HUES48 (cell line): ENCODE measurements around the gene GNAI2.
A peak's percentile ranks its signal among the peaks of the same experiment; 100 is the strongest.
"Not testable (repeated sequence)": the region's sequence is repeated elsewhere in the genome, so short reads cannot be mapped to it uniquely, and the experiment has no call there.

Experiments used
- H3K27ac ChIP-seq: one replicate; pipeline ENCODE4 v1.7.0; 2013; ENCODE audit warnings: low read depth, low read length, inconsistent platforms
- H3K27me3 ChIP-seq: 2 replicates; pipeline ENCODE4 v1.6.1; 2013; ENCODE audit warnings: mild to moderate bottlenecking, low read length; ENCODE audit not compliant: control insufficient read depth, insufficient read depth
- H3K36me3 ChIP-seq: 2 replicates; pipeline ENCODE4 v1.6.1; 2013; ENCODE audit warnings: low read length; ENCODE audit not compliant: control insufficient read depth, insufficient read depth
- H3K4me1 ChIP-seq: 2 replicates; pipeline ENCODE4 v1.6.1; 2013; ENCODE audit warnings: mild to moderate bottlenecking, low read length; ENCODE audit not compliant: control insufficient read depth, insufficient read depth
- H3K4me3 ChIP-seq: 2 replicates; pipeline ENCODE4 v1.5.1; 2013; ENCODE audit warnings: mild to moderate bottlenecking, low read depth, low read length
- H3K9ac ChIP-seq: 2 replicates; pipeline ENCODE4 v1.6.1; 2013; ENCODE audit warnings: mild to moderate bottlenecking, low read depth, low read length, moderate library complexity
- H3K9me3 ChIP-seq: 2 replicates; pipeline ENCODE4 v1.6.1; 2013; ENCODE audit warnings: low read length; ENCODE audit not compliant: control insufficient read depth, insufficient read depth

GNAI2 gene

GRCh38 chr3:50227390-50228183 lies 8.4 kb upstream of the GNAI2 start:
- H3K27ac ChIP-seq, result peak overlapping the region; percentile 95
- H3K4me1 ChIP-seq, result peaks cover 15% of the 10 kb centered on the region
- H3K9ac ChIP-seq, result peak overlapping the region; percentile 83
- H3K27me3 ChIP-seq, result peaks cover 5% of the 10 kb centered on the region
- peak overlapping the region; percentile 84 for H3K4me3 ChIP-seq
- no peaks in the 10 kb centered on the region for H3K9me3 ChIP-seq
- H3K36me3 ChIP-seq, result no peaks in the 10 kb centered on the region

GRCh38 chr3:50228184-50228763 lies 7.7 kb upstream of the GNAI2 start:
- H3K36me3 ChIP-seq, H3K9me3 ChIP-seq, H3K27me3 ChIP-seq: not testable (repeated sequence)
- peaks cover 15% of the 10 kb centered on the region for H3K4me1 ChIP-seq
- H3K4me3 ChIP-seq, result peak overlapping the region; percentile 84
- H3K9ac ChIP-seq, result peak overlapping the region; percentile 83
- peak overlapping the region; percentile 95 for H3K27ac ChIP-seq

- Histone ChIP-seq H3K27me3 (peaks cover 5% of the 10 kb centered on the region), H3K9ac (no peak overlapping the region), H3K9me3 (no peaks in the 10 kb centered on the region), H3K36me3 (no peaks in the 10 kb centered on the region), H3K4me1 (peaks cover 15% of the 10 kb centered on the region), H3K4me3 (no peak overlapping the region), H3K27ac (no peak overlapping the region)
Observed at GRCh38 chr3:50229490-50229889, 6.5 kb upstream of the GNAI2 start.

GRCh38 chr3:50230104-50230793 lies 5.8 kb upstream of the GNAI2 start:
- Histone ChIP-seq H3K9ac (no peak overlapping the region), H3K36me3 (no peaks in the 10 kb centered on the region), H3K27ac (no peak overlapping the region), H3K4me3 (no peak overlapping the region), H3K27me3 (peaks cover 5% of the 10 kb centered on the region), H3K9me3 (no peaks in the 10 kb centered on the region), H3K4me1 (peaks cover 15% of the 10 kb centered on the region)

GRCh38 chr3:50230794-50231125 lies 5.2 kb upstream of the GNAI2 start:
- Histone ChIP-seq H3K9me3 (no peaks in the 10 kb centered on the region), H3K9ac (no peak overlapping the region), H3K27me3 (peaks cover 5% of the 10 kb centered on the region), H3K4me3 (no peak overlapping the region), H3K36me3 (no peaks in the 10 kb centered on the region), H3K27ac (no peak overlapping the region), H3K4me1 (peaks cover 15% of the 10 kb centered on the region)

- H3K9ac ChIP-seq, result no peak overlapping the region
- H3K36me3 ChIP-seq, result no peaks in the 10 kb centered on the region
- no peak overlapping the region for H3K4me3 ChIP-seq
- H3K27ac ChIP-seq, result no peak overlapping the region
- H3K27me3 ChIP-seq, result peaks cover 5% of the 10 kb centered on the region
- no peaks in the 10 kb centered on the region for H3K9me3 ChIP-seq
- H3K4me1 ChIP-seq, result peaks cover 15% of the 10 kb centered on the region
Observed at GRCh38 chr3:50231581-50231980, 4.4 kb upstream of the GNAI2 start.

GRCh38 chr3:50232303-50232702 lies 3.7 kb upstream of the GNAI2 start:
- Histone ChIP-seq H3K9ac (no peak overlapping the region), H3K27ac (no peak overlapping the region), H3K4me1 (peaks cover 15% of the 10 kb centered on the region)

GRCh38 chr3:50233176-50233575 lies 2.8 kb upstream of the GNAI2 start:
- Histone ChIP-seq H3K27ac (no peak overlapping the region), H3K4me3 (no peak overlapping the region), H3K9ac (no peak overlapping the region), H3K4me1 (peaks cover 16% of the 10 kb centered on the region), H3K27me3 (no peaks in the 10 kb centered on the region), H3K9me3 (no peaks in the 10 kb centered on the region), H3K36me3 (no peaks in the 10 kb centered on the region)

More at GRCh38 chr3:50232303-50232702, 3.7 kb upstream of the GNAI2 start:
- Histone ChIP-seq H3K36me3 (no peaks in the 10 kb centered on the region), H3K27me3 (no peaks in the 10 kb centered on the region), H3K9me3 (no peaks in the 10 kb centered on the region), H3K4me3 (no peak overlapping the region)

- Histone ChIP-seq H3K9ac (peak overlapping the region; percentile 72), H3K4me3 (peak overlapping the region; percentile 91), H3K9me3 (no peaks in the 10 kb centered on the region), H3K36me3 (no peaks in the 10 kb centered on the region), H3K27ac (peak overlapping the region; percentile 72), H3K4me1 (peaks cover 32% of the 10 kb centered on the region), H3K27me3 (no peaks in the 10 kb centered on the region)
Observed at GRCh38 chr3:50236484-50237132, 604 bp downstream of the GNAI2 start.

GRCh38 chr3:50237133-50237651 lies 1.2 kb downstream of the GNAI2 start:
- H3K9ac ChIP-seq, result 0 out of 2 replicates have a peak overlapping the region, but pooled peaks have one; percentile 72
- H3K4me1 ChIP-seq, result peaks cover 38% of the 10 kb centered on the region
- no peaks in the 10 kb centered on the region for H3K9me3 ChIP-seq

More at GRCh38 chr3:50237133-50237651, 1.2 kb downstream of the GNAI2 start:
- H3K27me3 ChIP-seq, result no peaks in the 10 kb centered on the region
- H3K27ac ChIP-seq, result peak overlapping the region; percentile 72
- no peaks in the 10 kb centered on the region for H3K36me3 ChIP-seq
- peak overlapping the region; percentile 91 for H3K4me3 ChIP-seq
